ENCODE data around the gene PRSS57.
"Not testable (repeated sequence)": the region's sequence is repeated elsewhere in the genome, so short reads cannot be mapped to it uniquely, and the experiment has no call there.

The PRSS57 gene

GRCh38 chr19:688992-689391, 6.3 kb downstream of the PRSS57 start:
- no peak for DNase-seq

DNA sequence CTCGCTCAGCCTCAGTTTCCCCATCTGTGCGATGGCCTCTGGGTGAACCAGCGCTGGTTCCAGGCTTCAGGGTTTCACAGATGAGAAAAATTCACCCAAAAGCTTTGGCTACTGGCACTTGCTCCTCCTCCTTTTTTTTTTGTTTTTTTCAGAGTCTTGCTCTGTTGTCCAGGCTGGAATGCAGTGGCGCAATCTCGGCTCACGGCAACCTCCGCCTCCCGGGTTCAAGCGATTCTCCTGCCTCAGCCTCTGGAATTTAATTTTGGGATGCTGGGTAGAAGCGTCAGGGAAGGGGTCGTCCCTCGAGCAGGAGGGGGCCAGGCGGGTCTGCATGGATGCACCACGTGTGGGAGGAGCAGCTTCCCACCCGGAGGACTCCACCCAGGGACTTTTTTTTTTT, 7.0 kb downstream of the PRSS57 start:
- DNase-seq = no peak

GRCh38 chr19:687569-688166, 7.6 kb downstream of the PRSS57 start:
- DNase-seq = no peak

- DNase-seq = no peak
Observed at GRCh38 chr19:686589-687297, 8.5 kb downstream of the PRSS57 start.

DNA sequence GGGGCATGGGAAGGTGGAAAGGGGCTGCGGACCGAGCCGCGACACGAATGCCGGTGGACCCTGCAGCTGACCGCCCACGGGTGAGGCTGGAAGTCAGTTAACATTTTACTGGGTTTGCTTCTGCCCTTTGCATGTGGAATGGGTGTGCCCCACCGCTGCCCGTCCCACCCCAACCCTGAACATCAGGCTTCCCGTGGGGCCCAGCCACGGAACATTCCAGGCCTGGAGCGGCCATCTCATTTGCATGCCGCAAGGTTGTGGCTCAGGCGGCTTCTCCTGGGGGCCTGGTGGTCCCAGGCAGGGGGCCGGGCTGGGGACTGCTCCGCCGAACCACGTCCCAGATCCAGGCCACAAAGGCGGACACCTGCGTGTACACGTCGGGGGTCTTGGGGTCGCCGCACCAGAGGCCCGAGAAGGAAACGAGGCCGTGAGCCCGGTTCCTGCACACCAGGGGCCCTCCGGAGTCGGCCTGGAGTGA, 9.8 kb downstream of the PRSS57 start:
- DNase-seq = no peak

DNA sequence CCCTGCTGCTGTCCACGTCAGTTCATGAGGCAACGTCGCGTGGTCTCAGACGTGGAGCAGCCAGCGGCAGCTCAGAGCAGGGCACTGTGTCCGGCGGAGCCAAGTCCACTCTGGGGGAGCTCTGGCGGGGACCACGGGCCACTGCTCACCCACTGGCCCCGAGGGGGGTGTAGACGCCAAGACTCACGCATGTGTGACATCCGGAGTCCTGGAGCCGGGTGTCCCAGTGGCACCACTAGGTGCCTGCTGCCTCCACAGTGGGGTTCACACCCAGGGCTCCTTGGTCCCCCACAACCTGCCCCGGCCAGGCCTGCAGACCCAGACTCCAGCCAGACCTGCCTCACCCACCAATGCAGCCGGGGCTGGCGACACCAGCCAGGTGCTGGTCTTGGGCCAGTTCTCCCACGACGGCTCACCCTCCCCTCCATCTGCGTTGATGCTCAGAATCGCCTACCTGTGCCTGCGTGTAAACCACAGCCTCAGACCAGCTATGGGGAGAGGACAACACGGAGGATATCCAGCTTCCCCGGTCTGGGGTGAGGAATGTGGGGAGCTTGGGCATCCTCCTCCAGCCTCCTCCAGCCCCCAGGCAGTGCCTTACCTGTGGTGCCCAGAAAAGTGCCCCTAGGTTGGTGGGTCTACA, 12.5 kb downstream of the PRSS57 start:
- DNase-seq = no peak

DNA sequence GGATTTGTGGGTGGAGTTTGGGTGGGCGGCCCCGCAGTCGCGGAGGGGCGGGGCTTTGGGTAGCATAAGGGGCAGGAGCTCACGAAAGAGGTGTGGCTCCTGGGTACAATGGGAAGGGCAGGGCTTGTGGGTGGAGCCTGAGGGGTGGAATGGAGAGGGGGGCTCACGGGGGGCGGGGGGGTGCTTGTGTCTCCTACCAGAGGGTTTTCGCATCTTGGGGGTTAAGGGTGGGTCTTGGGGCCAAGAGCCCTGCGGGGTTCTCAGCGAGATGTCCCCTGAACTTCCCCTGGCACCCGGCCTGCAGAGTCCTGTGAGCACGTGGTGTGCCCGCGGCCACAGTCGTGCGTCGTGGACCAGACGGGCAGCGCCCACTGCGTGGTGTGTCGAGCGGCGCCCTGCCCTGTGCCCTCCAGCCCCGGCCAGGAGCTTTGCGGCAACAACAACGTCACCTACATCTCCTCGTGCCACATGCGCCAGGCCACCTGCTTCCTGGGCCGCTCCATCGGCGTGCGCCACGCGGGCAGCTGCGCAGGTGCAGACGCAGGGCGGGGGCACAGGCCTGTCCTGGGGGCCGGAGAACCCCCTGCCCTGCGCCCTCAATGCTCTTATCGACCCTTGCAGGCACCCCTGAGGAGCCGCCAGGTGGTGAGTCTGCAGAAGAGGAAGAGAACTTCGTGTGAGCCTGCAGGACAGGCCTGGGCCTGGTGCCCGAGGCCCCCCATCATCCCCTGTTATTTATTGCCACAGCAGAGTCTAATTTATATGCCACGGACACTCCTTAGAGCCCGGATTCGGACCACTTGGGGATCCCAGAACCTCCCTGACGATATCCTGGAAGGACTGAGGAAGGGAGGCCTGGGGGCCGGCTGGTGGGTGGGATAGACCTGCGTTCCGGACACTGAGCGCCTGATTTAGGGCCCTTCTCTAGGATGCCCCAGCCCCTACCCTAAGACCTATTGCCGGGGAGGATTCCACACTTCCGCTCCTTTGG, 13.9 kb downstream of the PRSS57 start:
- DNase-seq = peak; percentile 27

- DNase-seq = peak; percentile 99
Observed at GRCh38 chr19:680287-681028, 14.8 kb downstream of the PRSS57 start.

- DNase-seq = no peak
Observed at GRCh38 chr19:679418-680286, 15.6 kb downstream of the PRSS57 start.

DNA sequence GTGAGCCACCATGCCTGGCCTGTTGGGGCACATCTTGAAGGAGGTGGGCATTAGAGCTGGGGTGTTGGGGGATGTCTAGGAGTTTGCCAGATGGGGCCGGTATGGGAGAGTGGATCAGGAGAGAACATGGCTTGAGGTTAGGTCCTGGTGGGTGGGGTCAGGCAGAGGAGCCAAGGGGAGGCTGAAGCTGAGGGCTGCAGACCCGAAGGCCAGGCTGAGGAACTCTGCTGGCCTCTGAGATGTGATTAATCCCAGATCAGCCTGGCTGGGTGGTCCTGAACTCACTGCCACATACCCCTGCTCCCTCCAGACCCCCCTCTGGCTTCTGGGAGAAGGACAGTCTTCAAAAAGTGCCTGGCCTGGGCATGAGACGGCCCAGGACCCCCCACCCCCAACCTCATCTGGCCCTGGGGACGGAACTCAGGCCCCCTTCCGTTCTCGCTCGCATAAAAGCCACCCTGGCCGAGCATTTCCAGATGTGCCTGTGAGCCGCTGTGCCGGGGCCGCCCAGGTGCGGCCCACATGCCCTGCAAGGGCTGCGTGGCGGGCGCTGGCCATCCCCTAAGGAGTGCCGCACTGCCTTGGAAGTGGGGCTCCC, 16.4 kb downstream of the PRSS57 start:
- DNase-seq = no peak

GRCh38 chr19:677601-678436, 17.4 kb downstream of the PRSS57 start:
- no peak for DNase-seq

GRCh38 chr19:677201-677600, 18.1 kb downstream of the PRSS57 start:
- DNase-seq = no peak

GRCh38 chr19:676339-677105, 18.7 kb downstream of the PRSS57 start, which contains the start of gene FSTL3:
Gene FSTL3, plus strand, starts transcription at chr19:676392. Its CDS starts 32 bp downstream, at chr19:676424.
- DNase-seq = no peak

GRCh38 chr19:676007-676338, 19.3 kb downstream of the PRSS57 start:
- no peak for DNase-seq

- no peak for DNase-seq
Observed at GRCh38 chr19:674282-675151, 20.7 kb downstream of the PRSS57 start.

DNA sequence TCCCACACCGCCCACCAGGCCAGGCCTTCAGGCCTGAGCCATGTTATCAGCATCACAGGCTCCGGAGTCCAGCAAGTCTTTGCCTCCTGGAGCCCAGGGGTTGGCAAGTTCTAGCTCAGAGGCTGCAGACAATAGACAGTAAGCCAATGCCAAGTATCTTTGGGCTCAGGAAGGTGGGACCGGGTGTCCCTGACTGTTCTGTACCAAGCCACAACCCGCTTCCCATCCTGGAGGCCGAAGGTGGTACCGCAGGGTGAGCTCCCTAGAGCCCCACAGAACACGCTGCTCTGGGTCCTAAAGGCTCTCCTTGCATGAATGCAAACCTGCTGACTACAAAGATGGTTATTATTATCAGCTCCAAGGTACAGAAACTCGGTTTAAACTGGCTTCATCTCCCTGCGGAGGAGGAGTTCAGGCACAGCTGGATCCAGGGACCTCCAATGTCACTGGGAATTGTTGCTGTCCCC, 24.6 kb downstream of the PRSS57 start:
- DNase-seq = no peak

GRCh38 chr19:668675-669434, 26.4 kb downstream of the PRSS57 start:
- DNase-seq = not testable (repeated sequence)

Measured in effector CD4-positive, alpha-beta T cell (primary cell).